Stimulated activated CD4-positive, alpha-beta T cell treated with anti-CD3 and anti-CD28 coated beads, Interleukin-12 subunit alpha, Interleukin-12 subunit beta, amount 100 ng/mL, for 48 hours (primary cell): ENCODE measurements around the gene PRG3.
"Not testable (repeated sequence)": the region's sequence is repeated elsewhere in the genome, so short reads cannot be mapped to it uniquely, and the experiment has no call there.

Experiments used
- DNase-seq, 3 donors: peaks; one replicate each; pipeline ENCODE4 v3.0.0-alpha.2; 2020; ENCODE audit warnings: low read depth in 2 of 3, low spot score in 1 of 3

Gene PRG3

GRCh38 chr11:57409321-57410100 lies 28.6 kb upstream of the PRG3 start:
- no peak for DNase-seq

- DNase-seq: no peak
Observed at GRCh38 chr11:57408771-57409170, 27.8 kb upstream of the PRG3 start.

GRCh38 chr11:57407941-57408475 lies 27.1 kb upstream of the PRG3 start:
- no peak for DNase-seq

- DNase-seq: no peak
Observed at GRCh38 chr11:57407010-57407920, 26.3 kb upstream of the PRG3 start.

GRCh38 chr11:57406337-57406904 lies 25.5 kb upstream of the PRG3 start:
- DNase-seq: peak in 2 of 3 donors; percentile 29 to 41

- no peak for DNase-seq
Observed at GRCh38 chr11:57405271-57405860, 24.4 kb upstream of the PRG3 start.

GRCh38 chr11:57403802-57404147 lies 22.8 kb upstream of the PRG3 start:
- DNase-seq: no peak

- not testable (repeated sequence) for DNase-seq
Observed at GRCh38 chr11:57403003-57403801, 22.3 kb upstream of the PRG3 start.

- no peak for DNase-seq
Observed at GRCh38 chr11:57402188-57403002, 21.4 kb upstream of the PRG3 start.

- no peak for DNase-seq
Observed at GRCh38 chr11:57399972-57400578, 19.1 kb upstream of the PRG3 start.

GRCh38 chr11:57399221-57399620 lies 18.3 kb upstream of the PRG3 start:
- DNase-seq: no peak

GRCh38 chr11:57397394-57397990 lies 16.5 kb upstream of the PRG3 start:
- DNase-seq: no peak

GRCh38 chr11:57396744-57397143 lies 15.8 kb upstream of the PRG3 start:
- no peak for DNase-seq

- DNase-seq: no peak
Observed at GRCh38 chr11:57395905-57396623, 15.1 kb upstream of the PRG3 start.

GRCh38 chr11:57394203-57394965 lies 13.4 kb upstream of the PRG3 start:
- DNase-seq: no peak

GRCh38 chr11:57392763-57393105 lies 11.8 kb upstream of the PRG3 start:
- no peak for DNase-seq

- no peak for DNase-seq
Observed at GRCh38 chr11:57392066-57392762, 11.3 kb upstream of the PRG3 start.
